IMR-90 (cell line): ENCODE results near the gene ARHGEF4. TPM values are rescaled to one million over a fixed set of nuclear protein-coding genes. Genes with fewer than 3 reads are reported as not detected.

Experiments
- ATAC-seq: fragments of 200-7000 bp; cut with Tn5 transposase; 2 replicates; pipeline ENCODE4 v1.9.1; 2020; ENCODE audit warnings: low read depth, mild to moderate bottlenecking, moderate library complexity
- BruUV-seq: library from RNA; stranded (reverse); fragments of 400-500 nt; replicated peaks from 2 replicates; lab custom pipeline; 2021; lab: Mats Ljungman, UMichigan
- CTCF ChIA-PET: fragments of 300-600 bp; formaldehyde crosslinking; extraction: SDS; loops from one replicate; lab custom pipeline; 2021; ENCODE audit warnings: antibody characterized with exemption; lab: Yijun Ruan, JAX
- POLR2A ChIA-PET: fragments of 300-600 bp; sonication (Branson Sonifier 250); formaldehyde crosslinking; loops from one replicate; lab custom pipeline; 2022; ENCODE audit warnings: antibody characterized with exemption; ENCODE audit not compliant: unreplicated experiment; lab: Charles Lee
- DNase-seq: peaks from one replicate; pipeline ENCODE4 v3.0.0; 2013
- H2AFZ ChIP-seq: replicated peaks from 2 replicates; pipeline ENCODE3; 2013; ENCODE audit warnings: low read length, mild to moderate bottlenecking; ENCODE audit not compliant: poor library complexity
- H2AK5ac ChIP-seq: 2 replicates; pipeline ENCODE4 v1.6.1; 2013; ENCODE audit warnings: low read depth, low read length, inconsistent platforms
- H2AK9ac ChIP-seq: replicated peaks from 2 replicates; pipeline ENCODE3; 2013; ENCODE audit warnings: mild to moderate bottlenecking, low read depth, low read length, moderate library complexity; ENCODE audit not compliant: poor library complexity
- H2BK120ac ChIP-seq: 2 replicates; pipeline ENCODE4 v1.6.1; 2013; ENCODE audit warnings: low read depth, low read length, inconsistent platforms
- H2BK15ac ChIP-seq: 3 replicates; pipeline ENCODE4 v1.6.1; 2013; ENCODE audit warnings: low read depth, low read length, inconsistent platforms
- H2BK20ac ChIP-seq: 2 replicates; pipeline ENCODE4 v1.6.1; 2013; ENCODE audit warnings: low read depth, mild to moderate bottlenecking, inconsistent platforms, low read length, moderate library complexity
- H2BK5ac ChIP-seq: 2 replicates; pipeline ENCODE4 v1.6.1; 2013; ENCODE audit warnings: mild to moderate bottlenecking, low read depth, low read length, inconsistent platforms; ENCODE audit not compliant: poor library complexity, severe bottlenecking
- H3K14ac ChIP-seq: replicated peaks from 2 replicates; pipeline ENCODE4 v1.6.1; 2013; ENCODE audit warnings: low read depth, low read length, inconsistent platforms
- H3K18ac ChIP-seq: 2 replicates; pipeline ENCODE4 v1.6.1; 2013; ENCODE audit warnings: low read depth, low read length, control low read depth
- H3K23ac ChIP-seq: 2 replicates; pipeline ENCODE4 v1.6.1; 2013; ENCODE audit warnings: low read depth, low read length, inconsistent platforms
- H3K27ac ChIP-seq: 2 replicates; pipeline ENCODE4 v1.5.1; 2013; ENCODE audit warnings: mild to moderate bottlenecking, control low read depth, low read length; ENCODE audit not compliant: insufficient read depth
- H3K27me3 ChIP-seq: 2 replicates; pipeline ENCODE4 v1.6.1; 2013; ENCODE audit warnings: low read length; ENCODE audit not compliant: control insufficient read depth, insufficient read depth
- H3K36me3 ChIP-seq: 2 replicates; pipeline ENCODE4 v1.6.1; 2013; ENCODE audit warnings: low read length, mixed read lengths; ENCODE audit not compliant: control insufficient read depth, insufficient read depth
- H3K4ac ChIP-seq: 2 replicates; pipeline ENCODE4 v1.6.1; 2013; ENCODE audit warnings: low read depth, low read length, inconsistent platforms
- H3K4me1 ChIP-seq: 2 replicates; pipeline ENCODE4 v1.6.1; 2013; ENCODE audit warnings: low read length, mixed read lengths; ENCODE audit not compliant: control insufficient read depth, insufficient read depth
- H3K4me2 ChIP-seq: 2 replicates; pipeline ENCODE4 v1.6.1; 2013; ENCODE audit warnings: low read depth, mild to moderate bottlenecking, control low read depth, low read length, moderate library complexity
- H3K4me3 ChIP-seq: 2 replicates; pipeline ENCODE4 v1.5.1; 2013; ENCODE audit warnings: low read depth, mild to moderate bottlenecking, control low read depth, low read length, moderate library complexity; ENCODE audit not compliant: insufficient read depth
- H3K56ac ChIP-seq: 2 replicates; pipeline ENCODE4 v1.6.1; 2013; ENCODE audit warnings: low read length, inconsistent platforms; ENCODE audit not compliant: insufficient read depth; ENCODE audit errors: extremely low read depth
- H3K79me1 ChIP-seq, 2 experiments: 2 replicates each; pipeline ENCODE4 v1.6.1; 2013; ENCODE audit warnings: low read length in 2 of 2, inconsistent platforms in 1 of 2, low read depth in 1 of 2
- H3K9ac ChIP-seq: 2 replicates; pipeline ENCODE4 v1.6.1; 2013; ENCODE audit warnings: low read depth, low read length, control low read depth
- H3K9me1 ChIP-seq: 2 replicates; pipeline ENCODE4 v1.6.1; 2013; ENCODE audit warnings: low read length, inconsistent platforms; ENCODE audit not compliant: insufficient read depth
- H3K9me3 ChIP-seq: 2 replicates; pipeline ENCODE4 v1.6.1; 2013; ENCODE audit warnings: low read length; ENCODE audit not compliant: control insufficient read depth, insufficient read depth
- H4K20me1 ChIP-seq: 2 replicates; pipeline ENCODE4 v1.6.1; 2013; ENCODE audit warnings: low read length, inconsistent platforms; ENCODE audit not compliant: insufficient read depth
- H4K5ac ChIP-seq: 2 replicates; pipeline ENCODE4 v1.6.1; 2013; ENCODE audit warnings: mild to moderate bottlenecking, low read depth, low read length, control low read depth
- H4K8ac ChIP-seq, 2 experiments: 2 replicates each; pipeline ENCODE4 v1.6.1; 2013; ENCODE audit warnings: low read depth in 2 of 2, low read length in 2 of 2, control low read depth in 1 of 2, inconsistent platforms in 1 of 2
- H4K91ac ChIP-seq: 2 replicates; pipeline ENCODE4 v1.6.1; 2013; ENCODE audit warnings: low read depth, low read length, inconsistent platforms; ENCODE audit not compliant: insufficient read depth
- BHLHE40 ChIP-seq: fragments of 150-350 bp; IDR thresholded peaks from 2 replicates; pipeline ENCODE4 v1.6.1; 2016; ENCODE audit warnings: mild to moderate bottlenecking, low read depth, low read length
- CEBPB ChIP-seq: IDR thresholded peaks from 2 replicates; pipeline ENCODE4 v1.6.1; 2012; ENCODE audit warnings: low read depth, low read length, improper control_type of control experiment
- CHD1 ChIP-seq: IDR thresholded peaks from 2 replicates; pipeline ENCODE4 v1.6.1; 2012; ENCODE audit warnings: low read depth, low read length, improper control_type of control experiment
- FOS ChIP-seq: fragments of 150-350 bp; IDR thresholded peaks from 2 replicates; pipeline ENCODE4 v1.6.1; 2016; ENCODE audit warnings: low read depth, low read length
- MAFK ChIP-seq: IDR thresholded peaks from 2 replicates; pipeline ENCODE4 v1.6.1; 2012; ENCODE audit warnings: low read depth, low read length, improper control_type of control experiment
- MAZ ChIP-seq: IDR thresholded peaks from 2 replicates; pipeline ENCODE4 v1.6.1; 2012; ENCODE audit warnings: low read depth, mild to moderate bottlenecking, low read length, improper control_type of control experiment, moderate library complexity, borderline replicate concordance
- NFE2L2 ChIP-seq: fragments of 150-350 bp; IDR thresholded peaks from 2 replicates; pipeline ENCODE4 v1.6.1; 2016; ENCODE audit warnings: low read depth, mild to moderate bottlenecking, low read length
- POLR2A ChIP-seq: IDR thresholded peaks from 2 replicates; pipeline ENCODE4 v1.6.1; 2012; ENCODE audit warnings: mild to moderate bottlenecking, low read depth, low read length
- RCOR1 ChIP-seq: IDR thresholded peaks from 2 replicates; pipeline ENCODE4 v1.6.1; 2012; ENCODE audit warnings: mild to moderate bottlenecking, low read length, improper control_type of control experiment; ENCODE audit not compliant: insufficient replicate concordance
- USF2 ChIP-seq: fragments of 150-350 bp; IDR thresholded peaks from 2 replicates; pipeline ENCODE4 v1.6.1; 2017; ENCODE audit warnings: mild to moderate bottlenecking, antibody characterized with exemption, low read length, low read depth
- WGBS, 2 experiments: methylation state at CpG; one replicate each; pipeline versions ENCODE4 v1.1.5 to v1.1.7; 2013; ENCODE audit warnings: missing lambda C conversion rate in 2 of 2; ENCODE audit not compliant: insufficient read length in 1 of 2; ENCODE audit errors: extremely low coverage in 2 of 2; 5-methylcytosine and 5-hydroxymethylcytosine counted together
- dilution Hi-C: fragments of 300-500 bp; cut with HindIII; formaldehyde crosslinking; loops from one replicate; pipeline ENCODE4 v1.14.3; 2018; ENCODE audit warnings: low sequenced_read_pairs; ENCODE audit not compliant: unreplicated experiment
- in situ Hi-C: fragments of 300-500 bp; cut with MboI; formaldehyde crosslinking; loops from 3 replicates; pipeline ENCODE4 v1.14.3; 2019; ENCODE audit warnings: low sequenced_read_pairs, inconsistent platforms, mixed read lengths
- intact Hi-C: fragments of 100-400 bp; cut with micrococcal nuclease; formaldehyde crosslinking; loops from 2 replicates; pipeline ENCODE4 v1.10.0; 2022
- polyA plus RNA-seq, 3 experiments: library from polyadenylated mRNA; depleted of rRNA; stranded (reverse); fragments of >200 nt; gene quantifications; 2 replicates each; pipeline ENCODE4 v1.2.3, GENCODE V29; 2012; ENCODE audit warnings: low replicate concordance in 1 of 3
- total RNA-seq: library from RNA; depleted of rRNA; stranded (reverse); fragments of >200 nt; gene quantifications from 2 replicates; pipeline ENCODE4 v1.2.3, GENCODE V29; 2012
- TF ChIP-seq, protein P1 (sequence below): conservative IDR thresholded peaks from 2 replicates; pipeline ENCODE4 v1.5.1; 2012; ENCODE audit warnings: mild to moderate bottlenecking, low read depth, low read length, improper control_type of control experiment

Gene ARHGEF4
- total and polyA plus RNA-seq, 2 of the 4 experiments (the other 2 are of a cell fraction): 2.7 to 5.0 TPM

DNA sequence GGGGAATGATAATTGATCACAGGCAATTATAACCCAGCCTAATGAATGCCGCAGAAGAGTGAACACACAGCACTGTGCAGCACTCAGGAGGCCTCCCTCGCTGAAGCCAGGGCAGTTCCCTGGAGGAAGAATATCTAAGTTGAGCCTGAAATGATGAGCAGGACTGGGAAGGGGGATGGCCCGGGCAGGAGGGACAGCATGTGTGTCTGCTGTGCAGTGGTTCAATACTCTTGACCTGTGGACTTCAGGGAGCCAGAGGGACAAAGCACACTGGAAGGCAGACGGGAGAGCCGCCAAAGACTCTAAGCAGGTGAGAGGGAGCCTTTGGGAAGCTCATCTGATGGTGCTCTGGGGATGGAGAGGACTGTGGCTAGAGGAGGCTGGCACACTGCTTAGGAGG, 62.6 kb downstream of the ARHGEF4 start:
- Histone ChIP-seq H2BK15ac (no peak overlapping the region), H3K4me2 (no peak overlapping the region), H3K9ac (no peak overlapping the region), H2BK20ac (no peak overlapping the region), H3K27ac (no peak overlapping the region), H4K91ac (no peak overlapping the region), H3K27me3 (no peaks in the 10 kb centered on the region), H4K20me1 (no peaks in the 10 kb centered on the region), H3K9me1 (no peaks in the 10 kb centered on the region), H2AK5ac (no peak overlapping the region), H4K8ac (no peak overlapping the region), H3K9me3 (no peaks in the 10 kb centered on the region), H2BK5ac (no peak overlapping the region), H2AK9ac (no peak overlapping the region), H2BK120ac (no peak overlapping the region), H3K36me3 (no peaks in the 10 kb centered on the region), H3K4me1 (no peaks in the 10 kb centered on the region), H4K5ac (no peak overlapping the region), H3K18ac (no peak overlapping the region), H3K14ac (no peak overlapping the region), H2AFZ (no peak overlapping the region), H3K4ac (no peak overlapping the region), H3K56ac (no peak overlapping the region), H3K79me1 (no peaks in the 10 kb centered on the region), H3K23ac (no peak overlapping the region), H3K4me3 (no peak overlapping the region)
- ChIA-PET POLR2A (no interaction called here), CTCF (no interaction called here)
- TF ChIP-seq USF2: no peak
- TF ChIP-seq, protein P1, sequence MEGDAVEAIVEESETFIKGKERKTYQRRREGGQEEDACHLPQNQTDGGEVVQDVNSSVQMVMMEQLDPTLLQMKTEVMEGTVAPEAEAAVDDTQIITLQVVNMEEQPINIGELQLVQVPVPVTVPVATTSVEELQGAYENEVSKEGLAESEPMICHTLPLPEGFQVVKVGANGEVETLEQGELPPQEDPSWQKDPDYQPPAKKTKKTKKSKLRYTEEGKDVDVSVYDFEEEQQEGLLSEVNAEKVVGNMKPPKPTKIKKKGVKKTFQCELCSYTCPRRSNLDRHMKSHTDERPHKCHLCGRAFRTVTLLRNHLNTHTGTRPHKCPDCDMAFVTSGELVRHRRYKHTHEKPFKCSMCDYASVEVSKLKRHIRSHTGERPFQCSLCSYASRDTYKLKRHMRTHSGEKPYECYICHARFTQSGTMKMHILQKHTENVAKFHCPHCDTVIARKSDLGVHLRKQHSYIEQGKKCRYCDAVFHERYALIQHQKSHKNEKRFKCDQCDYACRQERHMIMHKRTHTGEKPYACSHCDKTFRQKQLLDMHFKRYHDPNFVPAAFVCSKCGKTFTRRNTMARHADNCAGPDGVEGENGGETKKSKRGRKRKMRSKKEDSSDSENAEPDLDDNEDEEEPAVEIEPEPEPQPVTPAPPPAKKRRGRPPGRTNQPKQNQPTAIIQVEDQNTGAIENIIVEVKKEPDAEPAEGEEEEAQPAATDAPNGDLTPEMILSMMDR: no peak
- no peak for TF ChIP-seq CHD1
- no peak for TF ChIP-seq BHLHE40
- TF ChIP-seq RCOR1: no peak
- TF ChIP-seq MAFK: no peak
- no peak for TF ChIP-seq CEBPB
- no peak for TF ChIP-seq MAZ
- no peak for TF ChIP-seq POLR2A
- no peak for TF ChIP-seq NFE2L2
- TF ChIP-seq FOS: no peak
- no TSS peak for BruUV-seq
- in situ Hi-C loops (no loop called here), dilution Hi-C loops (no loop called here), intact Hi-C loops (no loop called here)
- WGBS, 2 experiments: 21% methylated on average over 3 of the region's 5 CpGs; no CpG with 5 or more reads in 1 of the 2 experiments
- no peak for DNase-seq
- ATAC-seq: no peak
